Neural crest cell (in vitro differentiated cells): Measurements from ENCODE around the gene AKT3. TPM values are rescaled to one million over a fixed set of nuclear protein-coding genes. Genes with fewer than 3 reads are reported as not detected.

Source experiments
- DNase-seq: peaks from one replicate; pipeline ENCODE4 v3.0.0; 2021; ENCODE audit warnings: low read depth, mixed read lengths, low spot score
- H3K27ac Mint-ChIP-seq: one replicate; pipeline ENCODE4 v1.8.0; 2021; ENCODE audit warnings: mild to moderate bottlenecking, mixed read lengths; ENCODE audit not compliant: unreplicated experiment
- H3K27me3 Mint-ChIP-seq: 2 replicates; pipeline ENCODE4 v1.8.0; 2021; ENCODE audit warnings: low read depth, mild to moderate bottlenecking, mixed read lengths
- H3K36me3 Mint-ChIP-seq: 2 replicates; pipeline ENCODE4 v1.8.0; 2021; ENCODE audit warnings: low read depth, mild to moderate bottlenecking, mixed read lengths
- H3K4me1 Mint-ChIP-seq: 2 replicates; pipeline ENCODE4 v1.8.0; 2021; ENCODE audit warnings: mixed read lengths
- H3K4me3 Mint-ChIP-seq: one replicate; pipeline ENCODE4 v1.8.0; 2021; ENCODE audit warnings: mild to moderate bottlenecking, mixed read lengths
- H3K9me3 Mint-ChIP-seq: 2 replicates; pipeline ENCODE4 v1.8.0; 2021; ENCODE audit warnings: mixed read lengths
- CTCF ChIP-seq: fragments of 200-600 bp; sonication (generic); conservative IDR thresholded peaks from 2 replicates; pipeline ENCODE4 v1.5.0; 2021; ENCODE audit warnings: antibody characterized with exemption, mild to moderate bottlenecking
- total RNA-seq: library from RNA; stranded (reverse); gene quantifications from 2 replicates; pipeline ENCODE4 v1.2.1, GENCODE V29; 2021

AKT3 gene
- total RNA-seq, 1 donor from 2014 or later: 38.2 TPM

DNA sequence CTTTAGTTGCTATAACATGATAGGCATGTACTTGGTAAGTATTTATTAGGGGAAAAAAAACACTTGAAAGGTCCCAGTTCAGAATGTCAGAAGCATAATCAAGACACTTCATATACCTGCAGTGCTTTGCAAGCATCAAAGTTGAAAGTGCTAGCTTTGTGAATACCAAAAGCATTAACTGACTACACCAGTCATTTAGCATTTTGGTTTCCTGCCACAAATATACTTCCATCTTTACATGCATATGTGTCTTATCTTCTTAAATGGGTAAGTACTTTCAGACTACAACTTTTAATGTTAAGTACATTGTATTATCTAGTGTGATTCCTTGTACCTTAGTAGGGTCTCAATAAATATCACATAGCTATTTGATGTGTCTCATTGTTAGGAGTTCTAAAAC lies 43.7 kb downstream of the AKT3 start:
- no peak overlapping the region for H3K4me3 Mint-ChIP-seq
- TF ChIP-seq CTCF: no peak
- H3K4me1 Mint-ChIP-seq: peaks cover 7% of the 10 kb centered on the region
- H3K27ac Mint-ChIP-seq: no peak overlapping the region
- no peak for DNase-seq
- peaks cover 52% of the 10 kb centered on the region for H3K36me3 Mint-ChIP-seq
- H3K27me3 Mint-ChIP-seq: no peaks in the 10 kb centered on the region
- peaks cover 12% of the 10 kb centered on the region for H3K9me3 Mint-ChIP-seq

- Mint-ChIP-seq H3K9me3 (no peaks in the 10 kb centered on the region), H3K36me3 (peaks cover 24% of the 10 kb centered on the region), H3K27me3 (no peaks in the 10 kb centered on the region), H3K4me3 (no peak overlapping the region), H3K4me1 (peaks cover 7% of the 10 kb centered on the region), H3K27ac (no peak overlapping the region)
- DNase-seq: no peak
- no peak for TF ChIP-seq CTCF
Observed at GRCh38 chr1:243802736-243803135, 47.3 kb downstream of the AKT3 start.

GRCh38 chr1:243801378-243801777 lies 48.7 kb downstream of the AKT3 start:
- Mint-ChIP-seq H3K9me3 (no peaks in the 10 kb centered on the region), H3K4me3 (no peak overlapping the region)

DNA sequence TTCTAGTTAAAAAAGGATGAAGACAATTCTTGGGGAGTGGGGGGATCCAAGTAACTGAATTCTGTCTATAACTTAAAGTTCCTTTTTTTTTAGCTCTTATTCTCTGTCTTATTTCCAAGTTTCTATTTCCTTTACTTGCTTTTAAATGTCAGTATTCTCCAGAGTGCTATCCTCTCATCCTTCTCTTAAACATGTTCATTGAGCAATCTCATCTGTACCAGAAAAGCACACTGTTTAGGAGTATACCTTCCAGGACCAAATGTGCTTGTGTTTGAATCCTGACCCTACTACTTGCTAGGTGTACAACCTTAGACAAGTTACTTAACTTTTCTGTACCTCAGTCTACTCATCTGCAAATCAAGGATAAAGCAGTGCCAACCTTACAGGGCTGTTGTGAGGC lies 50.1 kb downstream of the AKT3 start:
- Mint-ChIP-seq H3K27ac (no peak overlapping the region), H3K27me3 (no peaks in the 10 kb centered on the region), H3K9me3 (no peaks in the 10 kb centered on the region), H3K4me3 (no peak overlapping the region), H3K4me1 (peaks cover 7% of the 10 kb centered on the region), H3K36me3 (peaks cover 15% of the 10 kb centered on the region)
- DNase-seq: no peak
- no peak for TF ChIP-seq CTCF

More at GRCh38 chr1:243801378-243801777, 48.7 kb downstream of the AKT3 start:
- no peak for TF ChIP-seq CTCF
- Mint-ChIP-seq H3K4me1 (peaks cover 7% of the 10 kb centered on the region), H3K36me3 (peaks cover 23% of the 10 kb centered on the region), H3K27ac (no peak overlapping the region), H3K27me3 (no peaks in the 10 kb centered on the region)
- DNase-seq: no peak

DNA sequence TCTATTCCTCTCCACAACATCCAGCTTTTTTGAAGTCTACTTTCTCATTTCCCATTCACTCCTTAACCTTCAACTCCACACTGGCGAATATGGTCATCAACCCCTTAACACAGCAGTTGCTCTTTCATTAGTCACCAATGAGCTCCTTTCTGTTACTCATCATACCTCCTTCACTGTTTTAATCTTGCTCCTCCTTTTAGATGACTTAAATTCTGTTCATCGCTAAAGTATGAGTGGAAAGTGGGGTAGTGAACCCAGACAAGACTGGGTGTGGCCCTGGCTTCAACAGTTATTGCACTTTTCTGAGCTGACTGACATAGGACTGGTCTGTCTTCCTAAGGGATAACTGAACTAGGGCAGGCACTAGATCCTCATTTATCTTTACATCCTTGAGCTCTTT lies 51.3 kb downstream of the AKT3 start:
- TF ChIP-seq CTCF: no peak
- Mint-ChIP-seq H3K27me3 (no peaks in the 10 kb centered on the region), H3K4me3 (no peak overlapping the region), H3K27ac (no peak overlapping the region), H3K36me3 (peaks cover 11% of the 10 kb centered on the region), H3K9me3 (no peaks in the 10 kb centered on the region), H3K4me1 (peaks cover 4% of the 10 kb centered on the region)
- DNase-seq: no peak

DNA sequence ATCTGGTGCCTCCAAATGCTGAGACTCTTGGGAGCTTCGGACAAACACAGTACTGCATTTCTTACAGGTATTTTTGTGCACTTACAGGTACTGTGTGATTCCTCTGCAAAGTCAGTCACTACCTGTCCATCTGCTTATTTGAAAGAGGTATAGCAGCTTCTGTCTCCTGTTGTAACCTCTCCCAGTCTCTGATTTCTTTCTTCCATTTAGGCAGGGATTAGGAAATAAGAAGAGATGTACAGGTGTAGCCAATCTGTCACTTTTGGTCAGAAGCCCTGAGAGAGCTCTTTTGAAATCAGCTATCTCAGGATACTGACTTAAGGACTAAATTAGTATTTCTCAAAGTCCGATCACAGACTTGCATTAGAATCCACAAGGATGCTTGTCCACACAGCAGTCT lies 54.0 kb downstream of the AKT3 start:
- Mint-ChIP-seq H3K27ac (no peak overlapping the region), H3K36me3 (peaks cover 11% of the 10 kb centered on the region), H3K27me3 (no peaks in the 10 kb centered on the region), H3K4me3 (no peak overlapping the region), H3K4me1 (peaks cover 21% of the 10 kb centered on the region), H3K9me3 (no peaks in the 10 kb centered on the region)
- TF ChIP-seq CTCF: no peak
- no peak for DNase-seq
